ENCODE measurements around the gene ABHD4.
"Not testable (repeated sequence)": the region's sequence is repeated elsewhere in the genome, so short reads cannot be mapped to it uniquely, and the experiment has no call there.

ABHD4 gene

DNA sequence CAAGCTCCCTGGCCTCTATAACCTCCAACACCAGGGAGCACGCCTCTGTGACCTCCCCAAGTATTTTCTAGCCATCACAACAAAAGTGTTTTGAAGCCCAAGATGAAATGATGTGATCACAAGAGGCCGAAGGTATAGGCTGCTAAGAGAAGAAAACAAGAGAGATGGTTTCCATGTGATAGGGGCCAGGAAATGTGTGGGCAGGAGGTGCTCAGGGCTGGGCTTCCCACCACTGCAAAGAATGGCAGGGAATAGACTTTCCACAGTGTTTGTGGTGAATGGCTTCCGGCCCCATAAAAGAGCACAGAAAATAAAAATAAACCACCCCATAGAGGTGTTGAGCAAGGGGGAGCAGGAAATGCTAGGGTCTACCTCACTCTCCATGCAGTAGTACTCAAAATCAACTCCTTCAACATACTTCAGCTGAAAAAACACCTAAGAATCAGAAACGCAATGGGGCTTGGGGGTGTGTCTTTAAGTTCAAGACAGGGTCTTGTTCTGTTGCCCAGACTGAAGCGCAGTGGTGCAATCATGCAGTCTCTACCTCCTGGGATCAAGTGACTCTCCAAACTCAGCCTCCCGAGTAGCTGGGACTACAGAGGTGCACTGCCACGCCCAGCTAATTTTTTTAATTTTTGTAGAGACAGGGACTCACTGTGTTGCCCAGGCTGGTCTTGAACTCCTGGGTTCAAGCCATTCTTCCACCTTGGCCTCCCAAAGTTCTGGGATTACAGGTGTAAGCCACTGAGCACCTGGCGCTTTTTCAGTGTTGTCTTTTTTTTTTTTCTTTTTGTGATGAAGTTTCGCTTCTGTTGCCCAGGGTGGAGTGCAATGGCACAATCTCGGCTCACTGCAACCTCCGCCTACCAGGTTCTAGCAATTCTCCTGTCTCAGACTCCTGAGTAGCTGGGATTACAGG lies 36.2 kb upstream of the ABHD4 start:
- DNase-seq, result no peak

DNA sequence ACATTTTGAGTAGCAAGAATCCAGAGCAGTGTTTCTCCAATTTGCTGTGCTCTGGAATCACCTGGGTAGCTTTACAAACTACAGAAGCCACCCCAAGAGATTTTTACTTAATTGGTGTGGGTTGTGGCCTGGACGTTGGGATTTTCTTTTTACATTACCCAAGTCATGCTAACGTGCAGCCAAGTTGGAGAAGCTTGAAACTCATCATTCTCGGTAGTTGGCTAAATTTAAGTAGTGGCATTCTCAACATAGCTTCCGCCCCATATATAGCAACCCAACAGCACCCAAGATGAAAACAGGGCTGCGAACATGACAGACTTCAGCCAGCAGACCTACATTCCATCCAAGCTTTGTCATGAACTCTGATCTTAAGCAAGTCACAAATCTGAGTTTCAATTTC lies 34.1 kb upstream of the ABHD4 start:
- no peak for DNase-seq

DNA sequence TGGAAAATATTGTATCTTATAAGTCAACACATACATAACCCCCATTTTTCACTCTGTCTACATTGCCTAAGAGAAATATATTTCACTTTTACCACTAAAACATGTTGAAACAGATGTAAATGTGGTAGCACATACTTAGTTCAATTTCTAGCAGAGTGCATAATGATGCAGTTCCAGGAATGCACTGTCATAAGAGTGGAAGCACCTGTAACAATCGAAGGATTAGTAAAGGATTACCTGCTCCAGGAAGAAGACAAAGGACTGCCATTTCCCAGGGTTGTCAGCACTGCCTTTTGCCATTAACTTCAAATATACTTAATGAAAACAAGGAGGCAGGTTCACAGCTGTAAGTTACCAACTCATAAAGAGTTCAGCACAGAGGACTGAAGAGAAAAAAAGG lies 33.6 kb upstream of the ABHD4 start:
- no peak for DNase-seq

DNA sequence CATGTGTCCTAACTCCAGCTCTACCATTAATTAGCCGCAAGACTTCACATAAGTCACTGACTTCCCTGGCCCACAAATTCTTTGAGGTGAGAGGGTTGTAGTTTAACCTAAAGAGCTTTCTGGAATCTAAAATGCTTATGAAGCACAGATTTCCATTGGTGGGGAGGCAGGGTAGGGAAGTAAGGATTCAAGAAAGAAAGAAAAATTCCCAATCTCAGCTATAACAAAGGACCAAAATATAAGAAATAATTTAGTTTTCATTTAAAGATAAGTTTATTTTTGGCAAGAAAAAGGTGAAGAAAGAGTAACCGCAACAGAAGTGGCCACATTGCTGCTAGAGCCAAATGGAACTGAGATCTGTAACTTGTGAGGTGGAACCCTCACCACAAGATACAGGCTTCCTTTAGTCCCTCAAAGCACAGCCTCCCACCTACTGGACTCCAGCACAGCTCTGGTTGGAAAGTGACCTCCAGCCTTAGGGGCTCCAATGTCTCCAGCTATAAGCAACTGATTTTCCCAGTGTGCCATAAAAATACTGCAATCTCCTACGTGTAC lies 32.6 kb upstream of the ABHD4 start:
- DNase-seq, result no peak

DNA sequence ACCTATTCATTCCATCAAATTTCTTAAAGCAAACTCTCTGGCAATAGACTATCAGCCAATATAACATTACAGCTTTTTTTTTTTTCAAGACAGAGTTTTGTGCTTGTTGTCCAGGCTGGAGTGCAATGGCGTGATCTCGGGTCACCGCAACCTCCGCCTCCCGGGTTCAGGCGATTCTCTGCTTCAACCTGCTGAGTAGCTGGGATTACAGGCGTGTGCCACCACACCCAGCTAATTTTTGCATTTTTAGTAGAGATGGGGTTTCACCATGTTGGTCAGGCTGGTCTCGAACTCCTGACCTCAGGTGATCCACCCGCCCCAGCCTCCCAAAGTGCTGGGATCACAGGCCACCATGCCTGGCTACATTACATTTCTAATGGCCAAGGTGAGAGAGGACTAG lies 31.8 kb upstream of the ABHD4 start:
- DNase-seq, result not testable (repeated sequence)

DNA sequence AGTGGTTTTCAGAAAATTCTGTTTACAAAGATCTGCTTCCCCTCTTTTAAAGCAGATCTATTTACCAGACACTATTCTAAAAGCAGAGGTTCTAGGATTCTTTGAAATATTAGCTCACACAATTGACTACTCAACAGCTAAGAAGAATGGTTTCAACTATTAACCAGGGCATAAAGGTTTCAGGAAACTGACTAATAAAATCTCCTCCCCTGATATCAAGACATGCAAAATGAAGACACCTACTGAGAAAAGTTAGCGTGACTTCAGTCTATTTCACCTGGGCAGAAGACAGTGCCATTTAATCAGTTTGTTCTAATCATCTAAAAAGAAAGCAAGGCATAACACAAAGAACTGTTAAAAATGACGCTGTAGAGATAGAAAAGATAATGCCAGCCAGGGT lies 31.3 kb upstream of the ABHD4 start:
- DNase-seq, result no peak

GRCh38 chr14:22567437-22567836 lies 30.7 kb upstream of the ABHD4 start:
- peak; percentile 29 for DNase-seq

DNA sequence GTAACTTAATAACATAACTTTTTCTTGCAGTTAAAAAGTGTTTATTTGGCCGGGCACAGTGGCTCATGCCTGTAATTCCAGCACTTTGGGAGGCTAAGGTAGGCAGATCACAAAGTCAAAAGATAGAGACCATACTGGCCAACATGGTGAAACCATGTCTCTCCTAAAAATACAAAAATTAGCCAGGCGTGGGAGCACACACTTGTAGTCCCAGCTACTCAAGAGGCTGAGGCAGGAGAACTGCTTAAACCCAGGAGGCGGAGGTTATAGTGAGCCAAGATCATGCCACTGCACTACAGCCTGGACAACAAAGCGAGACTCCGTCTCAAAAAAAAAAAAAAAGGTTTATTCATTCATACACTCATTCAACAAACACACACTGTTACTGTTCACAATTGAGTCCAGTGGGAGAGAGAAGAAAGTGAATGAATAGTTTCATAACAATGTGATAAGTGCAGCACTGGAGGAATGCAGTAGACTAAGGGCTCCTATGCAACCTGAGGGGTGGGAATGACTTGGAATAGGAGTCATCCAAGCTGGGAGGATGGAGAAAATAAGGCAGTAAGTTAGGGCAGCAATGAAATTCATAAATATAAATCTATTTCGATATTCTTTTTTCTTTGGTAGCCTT lies 28.9 kb upstream of the ABHD4 start:
- DNase-seq, result no peak

DNA sequence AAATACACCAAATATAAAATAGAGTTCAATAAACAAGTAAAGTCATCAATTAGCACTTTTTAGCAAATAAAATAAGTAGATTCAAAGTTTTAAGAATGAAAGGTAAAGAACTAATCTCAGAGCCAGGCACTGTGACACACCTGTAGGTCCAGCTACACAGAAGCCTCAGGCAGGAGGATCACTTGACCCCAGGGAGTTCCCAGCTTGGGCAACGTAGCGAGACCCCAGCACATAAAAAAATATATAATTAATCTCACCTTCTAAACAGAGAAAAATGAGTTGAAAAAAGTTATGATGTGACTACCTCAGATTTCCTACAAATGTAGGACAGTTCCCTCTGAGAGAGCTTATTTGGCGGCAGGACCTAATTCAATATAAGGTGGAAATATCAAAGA lies 28.4 kb upstream of the ABHD4 start:
- DNase-seq, result no peak

DNA sequence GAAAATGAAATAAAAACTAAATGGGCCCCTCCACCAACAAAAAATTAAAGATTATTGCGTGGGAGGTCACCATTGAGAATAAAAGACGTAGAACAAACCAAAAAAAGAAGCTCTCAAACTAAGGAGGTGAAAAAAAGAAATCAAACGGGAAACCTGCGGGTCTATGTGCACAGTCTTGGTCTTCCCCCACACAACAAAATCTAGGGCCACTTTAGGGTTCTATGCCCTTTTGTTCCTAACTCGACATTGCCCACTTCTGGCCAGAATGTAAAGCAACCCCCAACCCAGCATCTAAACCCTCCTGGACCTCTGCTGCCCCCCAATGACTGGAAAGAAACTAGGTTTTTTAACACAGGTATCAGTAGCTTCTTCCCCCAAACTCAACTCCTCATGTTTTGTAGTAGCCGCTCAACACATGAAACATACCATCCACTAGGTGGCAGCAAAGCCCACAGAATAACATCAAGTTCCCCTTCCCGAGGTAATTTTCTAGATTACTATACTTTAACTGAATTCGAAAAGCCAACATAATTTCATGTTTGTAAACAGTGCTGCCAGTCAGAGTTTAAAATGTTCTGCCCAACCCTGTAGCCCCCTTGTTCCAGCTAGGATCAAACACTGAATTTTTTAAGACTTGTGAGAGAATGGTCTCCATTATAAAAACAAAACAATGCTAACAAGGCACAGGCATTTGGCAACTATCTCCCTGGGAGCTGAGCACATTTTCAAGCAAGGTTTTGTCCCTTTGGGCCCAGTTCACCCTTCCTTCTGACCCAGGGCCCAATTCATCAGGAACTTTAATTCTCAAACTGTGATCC lies 27.8 kb upstream of the ABHD4 start:
- peak; percentile 90 for DNase-seq

GRCh38 chr14:22572562-22573058 lies 25.5 kb upstream of the ABHD4 start:
- DNase-seq, result no peak

DNA sequence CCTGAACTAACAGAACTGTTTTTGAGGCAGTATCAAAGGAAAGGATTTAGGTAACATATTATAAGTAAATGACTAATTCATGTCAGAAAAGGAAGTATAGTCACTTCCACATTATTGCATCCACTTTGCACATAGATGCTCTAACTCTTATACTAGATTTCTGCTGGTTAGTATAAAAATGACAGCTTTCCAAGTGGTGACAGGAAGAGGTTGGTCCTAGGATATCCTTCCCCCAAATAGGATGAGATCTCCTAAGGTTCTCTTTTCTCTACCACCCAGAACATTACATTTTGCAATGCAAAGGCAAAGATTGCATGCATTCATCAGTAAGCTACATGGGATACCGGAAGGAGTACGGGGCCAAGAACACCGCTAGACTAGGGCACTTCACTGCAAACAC lies 24.3 kb upstream of the ABHD4 start:
- DNase-seq, result no peak

GRCh38 chr14:22577334-22577908 lies 20.7 kb upstream of the ABHD4 start:
- DNase-seq, result no peak

DNA sequence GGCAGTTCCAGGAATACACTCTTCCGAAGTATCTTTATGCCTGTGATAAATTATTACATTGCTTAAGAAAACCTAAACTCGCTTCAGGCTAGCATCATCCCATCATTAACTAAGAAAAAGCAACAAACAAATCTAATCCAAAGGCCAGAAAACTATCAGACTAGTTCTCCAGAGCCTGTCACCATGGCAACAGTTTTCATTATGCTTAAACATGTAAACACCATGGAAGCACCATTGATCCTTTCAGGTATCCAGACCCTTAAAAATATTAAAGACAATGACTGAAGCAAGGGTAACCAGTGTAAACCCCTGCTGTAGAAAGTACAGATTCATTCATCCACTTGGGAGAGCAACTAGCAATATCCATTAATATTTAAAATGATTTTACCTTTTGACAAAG lies 18.9 kb upstream of the ABHD4 start:
- DNase-seq, result no peak

GRCh38 chr14:22579881-22580280 lies 18.2 kb upstream of the ABHD4 start:
- no peak for DNase-seq

GRCh38 chr14:22580625-22581024 lies 17.5 kb upstream of the ABHD4 start:
- no peak for DNase-seq

DNA sequence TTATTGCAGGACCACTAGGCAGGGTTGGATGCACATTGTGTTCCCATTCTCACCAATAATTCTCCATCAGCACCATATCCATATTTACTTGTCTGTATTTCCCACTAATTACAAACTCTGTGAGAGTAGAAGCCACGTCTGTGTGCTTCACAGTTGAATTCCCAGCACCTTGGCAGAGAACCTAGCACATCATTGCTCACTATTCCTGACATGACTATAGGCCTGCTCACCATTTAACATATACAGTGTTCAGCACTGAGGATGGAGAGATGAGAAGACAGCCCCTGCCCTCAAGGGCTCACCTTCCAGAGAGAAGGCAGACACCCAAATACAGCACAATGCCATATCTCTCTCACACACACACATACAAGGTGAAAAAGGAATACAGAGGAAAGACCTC lies 14.1 kb upstream of the ABHD4 start:
- no peak for DNase-seq

GRCh38 chr14:22587247-22587646 lies 10.9 kb upstream of the ABHD4 start:
- DNase-seq, result no peak

- not testable (repeated sequence) for DNase-seq
Measured at GRCh38 chr14:22587677-22588422, 10.2 kb upstream of the ABHD4 start.

DNA sequence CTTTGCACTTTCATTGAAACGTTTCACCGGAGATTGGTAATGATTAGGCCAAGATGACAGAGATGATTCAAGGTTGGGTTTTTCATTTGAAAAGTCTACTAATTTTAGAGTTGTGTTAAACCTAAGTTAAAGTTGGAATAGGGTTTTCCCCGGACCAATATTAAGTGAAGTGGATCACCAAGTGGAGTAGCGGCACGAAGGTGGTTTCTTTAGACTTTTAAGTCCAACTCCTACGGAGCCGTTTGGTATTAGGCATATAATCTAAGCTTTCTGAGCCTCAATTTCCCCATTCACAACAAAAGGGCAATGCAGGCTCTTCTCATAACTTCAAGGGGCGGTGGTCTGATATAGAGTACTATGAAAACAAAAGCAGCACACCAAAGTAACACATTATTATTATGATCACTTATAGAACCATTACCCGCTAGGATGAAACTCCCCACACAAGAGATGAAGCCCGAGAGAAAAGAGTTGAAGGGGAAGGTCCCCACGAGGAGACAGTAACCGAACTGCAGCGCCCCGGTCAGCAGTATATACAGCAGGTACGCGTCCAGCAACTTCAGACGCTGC lies 9.5 kb upstream of the ABHD4 start:
- DNase-seq, result no peak

GRCh38 chr14:22589096-22589839 lies 8.8 kb upstream of the ABHD4 start, which contains the start of gene DAD1:
DAD1 (minus strand) TSS chr14:22589224; CDS start chr14:22589157, 67 bp downstream.
- DNase-seq, result peak; percentile 100
